Testis (tissue), 3 donors: Measurements from ENCODE around the gene INO80C. TPM values are rescaled to one million over a fixed set of nuclear protein-coding genes. Genes with fewer than 3 reads are reported as not detected.

Experiments
- DNase-seq: peaks from one replicate; pipeline ENCODE4 v3.0.0-alpha.2; 2019
- H3K27ac ChIP-seq, 2 donors: fragments of 200-600 bp; sonication (generic); one replicate each; pipeline ENCODE4 v1.5.1; 2019
- H3K27me3 ChIP-seq: fragments of 200-600 bp; sonication (generic); one replicate; pipeline ENCODE4 v1.5.1; 2019
- H3K36me3 ChIP-seq: fragments of 200-600 bp; sonication (generic); one replicate; pipeline ENCODE4 v1.5.1; 2017; ENCODE audit warnings: low read depth; ENCODE audit errors: missing control alignments
- H3K4me1 ChIP-seq: fragments of 200-600 bp; sonication (generic); one replicate; pipeline ENCODE4 v1.5.1; 2019
- H3K4me3 ChIP-seq, 2 donors: fragments of 200-600 bp; sonication (generic); one replicate each; pipeline ENCODE4 v1.5.1; 2017 to 2019
- H3K9me3 ChIP-seq: fragments of 200-600 bp; sonication (generic); one replicate; pipeline ENCODE4 v1.5.1; 2017
- CTCF ChIP-seq, 3 experiments: fragments of 450-650 bp in 2 of 3; fragments of 200-600 bp in 1 of 3; sonication (generic) in 1 of 3; IDR thresholded peaks; one replicate each; pipeline ENCODE4 v1.5.1; 2016 to 2019; ENCODE audit warnings: antibody characterized with exemption in 3 of 3, mild to moderate bottlenecking in 2 of 3, moderate library complexity in 1 of 3
- POLR2A ChIP-seq: fragments of 450-650 bp; IDR thresholded peaks from one replicate; pipeline ENCODE4 v1.6.1; 2017; ENCODE audit warnings: antibody characterized with exemption, mild to moderate bottlenecking, moderate library complexity
- WGBS, 2 donors: methylation state at CpG; one replicate each; pipeline ENCODE4 v1.1.5; 2018; 5-methylcytosine and 5-hydroxymethylcytosine counted together
- intact Hi-C: fragments of 100-400 bp; cut with DNase I; formaldehyde crosslinking; loops from one replicate; pipeline ENCODE4 v1.15.1; 2023; ENCODE audit warnings: low total_unique reads
- polyA plus RNA-seq: library from polyadenylated mRNA; stranded (reverse); fragments of 350-450 nt; fragmentation: Illumina TruSeq; extraction: RNeasy Lipid Tissue Mini Kit (QIAGEN cat#74804); gene quantifications from one replicate; pipeline ENCODE4 v1.2.3, GENCODE V29; 2014; ENCODE audit warnings: low read depth, low replicate concordance; ENCODE audit not compliant: insufficient read depth
- total RNA-seq, 2 donors: library from RNA; depleted of rRNA; stranded (reverse); fragments of >200 nt; gene quantifications; one replicate each; pipeline ENCODE4 v1.2.3, GENCODE V29; 2016

Gene INO80C
- total and polyA plus RNA-seq, 3 donors from 2014 or later = 52.2 to 155 (median 77.5) TPM

GRCh38 chr18:35501369-35501768, 3.6 kb upstream of the INO80C start:
- no peak for DNase-seq
- no peaks in the 10 kb centered on the region for H3K27me3 ChIP-seq
- no peak overlapping the region for H3K27ac ChIP-seq
- no peaks in the 10 kb centered on the region for H3K36me3 ChIP-seq
- intact Hi-C loops = no loop called here
- no peaks in the 10 kb centered on the region for H3K9me3 ChIP-seq
- 63 to 70% methylated on average over 7 of the region's 7 CpGs for WGBS, 2 donors
- peaks cover 7% of the 10 kb centered on the region for H3K4me1 ChIP-seq
- no peak overlapping the region for H3K4me3 ChIP-seq
- TF ChIP-seq POLR2A (no peak), CTCF (IDR thresholded peaks at IDR 0.05) (no peak)

GRCh38 chr18:35500113-35500512, 2.4 kb upstream of the INO80C start:
- Histone ChIP-seq H3K27me3 (no peaks in the 10 kb centered on the region), H3K9me3 (no peaks in the 10 kb centered on the region), H3K4me3 (no peak overlapping the region), H3K27ac (no peak overlapping the region), H3K36me3 (no peaks in the 10 kb centered on the region), H3K4me1 (peaks cover 13% of the 10 kb centered on the region)
- DNase-seq = no peak
- TF ChIP-seq POLR2A = no peak
- no peak for TF ChIP-seq CTCF (IDR thresholded peaks at IDR 0.05)
- intact Hi-C loops = no loop called here
- 35 to 42% methylated on average over 3 of the region's 3 CpGs for WGBS, 2 donors

- Histone ChIP-seq H3K36me3 (no peaks in the 10 kb centered on the region), H3K4me1 (peaks cover 13% of the 10 kb centered on the region), H3K9me3 (no peaks in the 10 kb centered on the region), H3K27me3 (no peaks in the 10 kb centered on the region), H3K4me3 (peak overlapping the region; percentile 75 to 79), H3K27ac (peak overlapping the region; percentile 95 to 97)
- TF ChIP-seq POLR2A (no peak), CTCF (IDR thresholded peaks at IDR 0.05) (no peak)
- WGBS, 2 donors = 0 to 3% methylated on average over 5 of the region's 5 CpGs
- intact Hi-C loops = no loop called here
- no peak for DNase-seq
Measured at GRCh38 chr18:35497027-35497369, 762 bp downstream of the INO80C start.

GRCh38 chr18:35495536-35496314, 2.0 kb downstream of the INO80C start:
- intact Hi-C loops = no loop called here
- H3K27me3 ChIP-seq = no peaks in the 10 kb centered on the region
- H3K27ac ChIP-seq = no peak overlapping the region
- no peak overlapping the region for H3K4me3 ChIP-seq
- 67 to 77% methylated on average over 7 of the region's 7 CpGs for WGBS, 2 donors
- H3K9me3 ChIP-seq = no peaks in the 10 kb centered on the region
- H3K4me1 ChIP-seq = peaks cover 13% of the 10 kb centered on the region
- TF ChIP-seq CTCF (IDR thresholded peaks at IDR 0.05) = no peak
- no peak for TF ChIP-seq POLR2A
- no peaks in the 10 kb centered on the region for H3K36me3 ChIP-seq
- no peak for DNase-seq
